CD4-positive, alpha-beta T cell treated with Interleukin-15 for 4 hours (primary cell): ENCODE measurements around the gene CNTLN.
"Not testable (repeated sequence)": the region's sequence is repeated elsewhere in the genome, so short reads cannot be mapped to it uniquely, and the experiment has no call there.

Experiments
- DNase-seq: peaks from one replicate; pipeline ENCODE4 v3.0.0-alpha.2; 2020; ENCODE audit warnings: low spot score

Gene CNTLN

GRCh38 chr9:17191082-17191481 lies 56.2 kb downstream of the CNTLN start:
- DNase-seq, result no peak

DNA sequence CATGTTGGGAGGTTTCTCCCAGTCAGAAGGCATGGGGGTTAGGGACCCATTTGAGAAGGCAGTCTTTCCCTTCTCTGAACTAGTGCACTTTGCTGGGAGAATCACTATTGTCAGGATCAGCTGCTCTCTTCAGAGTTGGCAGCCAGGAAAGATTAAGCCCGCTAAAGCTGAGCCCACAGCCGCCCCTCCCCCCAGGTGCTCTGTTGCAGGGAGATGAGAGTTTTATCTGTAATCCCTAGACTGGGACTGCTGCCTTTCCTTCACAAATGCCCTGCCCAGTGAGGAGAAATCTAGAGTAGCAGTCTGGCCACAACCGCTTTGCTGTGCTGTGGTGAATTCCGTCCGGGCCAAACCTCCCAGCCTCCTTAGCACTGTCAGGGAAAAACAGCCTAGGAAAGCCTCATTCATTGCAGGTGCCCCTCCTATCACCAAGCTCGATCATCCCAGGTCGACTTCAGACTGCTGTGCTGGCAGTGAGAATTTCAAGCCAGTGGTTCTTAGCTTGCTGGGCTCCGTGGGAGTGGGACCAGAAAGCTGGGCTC lies 69.8 kb downstream of the CNTLN start:
- DNase-seq, result no peak

DNA sequence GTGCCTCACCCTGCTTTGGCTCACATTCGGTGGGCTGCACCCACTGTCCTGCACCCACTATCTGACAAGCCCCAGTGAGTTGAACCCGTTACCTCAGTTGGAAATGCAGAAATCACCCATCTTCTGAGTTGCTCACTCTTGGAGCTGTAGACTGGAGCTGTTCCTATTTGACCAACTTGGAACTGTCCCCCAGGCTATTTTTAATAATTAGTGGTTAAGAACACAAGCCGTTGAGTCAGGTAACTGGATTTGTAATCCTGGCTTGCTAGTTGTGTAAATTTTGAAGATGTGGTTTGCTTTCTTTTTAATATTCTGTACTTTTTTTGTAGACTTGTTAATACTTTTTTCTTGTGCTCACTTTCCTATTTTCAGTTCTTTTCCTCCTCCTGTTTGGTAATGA lies 81.2 kb downstream of the CNTLN start:
- DNase-seq, result no peak

DNA sequence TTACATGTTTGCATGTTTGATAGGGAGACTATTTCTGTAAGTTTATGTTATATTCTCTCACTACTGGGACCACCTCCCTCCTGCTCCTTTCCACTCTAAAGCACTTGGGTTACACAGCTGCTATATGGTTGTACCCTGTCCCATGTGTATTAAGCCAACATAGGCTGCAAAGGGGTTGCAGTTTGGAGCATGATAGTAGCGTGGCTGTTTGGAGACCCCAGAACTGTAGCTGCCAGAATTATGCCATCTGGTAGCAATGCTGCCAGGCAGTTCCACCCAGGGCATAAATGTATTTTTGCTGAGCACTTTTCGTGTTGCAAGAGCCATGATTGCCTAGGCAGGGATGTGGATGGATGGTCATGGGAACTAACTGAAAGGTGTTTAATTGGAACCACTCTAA lies 81.8 kb downstream of the CNTLN start:
- DNase-seq, result no peak

- no peak for DNase-seq
Observed at GRCh38 chr9:17217272-17217671, 82.4 kb downstream of the CNTLN start.

GRCh38 chr9:17219261-17219660 lies 84.4 kb downstream of the CNTLN start:
- no peak for DNase-seq

DNA sequence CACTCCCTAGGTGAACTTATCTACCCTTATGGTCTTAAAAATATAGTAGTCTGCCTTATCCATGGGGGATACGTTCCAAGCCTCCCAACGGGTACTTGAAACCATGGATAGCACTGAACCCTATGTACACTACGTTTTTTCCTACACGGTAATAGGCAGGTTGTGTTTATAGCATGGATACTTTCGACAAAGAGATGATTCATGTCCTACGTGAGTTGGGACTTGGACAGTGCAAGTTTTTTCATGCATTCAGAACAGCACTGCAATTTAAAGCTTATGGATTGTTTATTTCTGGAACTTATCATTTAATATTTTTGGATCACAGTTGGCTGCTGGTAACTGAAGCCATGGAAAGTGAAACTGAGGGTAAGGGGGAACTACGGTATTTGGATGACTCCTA lies 88.1 kb downstream of the CNTLN start:
- DNase-seq, result no peak

DNA sequence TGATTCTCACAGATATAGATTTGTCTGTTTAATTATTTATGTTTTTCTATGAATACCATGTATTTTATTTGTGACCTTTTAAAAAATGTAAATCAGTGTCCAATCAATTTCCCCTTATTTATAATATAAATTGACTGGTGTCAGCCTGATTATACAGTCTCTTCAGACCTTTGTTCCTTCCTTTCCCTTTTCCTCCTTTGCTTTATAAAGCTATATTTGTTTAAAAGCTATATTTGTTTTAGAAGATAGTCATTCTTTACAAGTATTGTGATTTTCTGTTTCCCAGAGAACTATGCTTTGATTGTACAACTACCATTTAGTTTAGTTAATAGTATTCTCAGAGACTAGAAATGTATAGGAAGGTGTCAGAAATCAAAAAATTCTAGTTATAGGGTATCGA lies 90.6 kb downstream of the CNTLN start:
- no peak for DNase-seq

DNA sequence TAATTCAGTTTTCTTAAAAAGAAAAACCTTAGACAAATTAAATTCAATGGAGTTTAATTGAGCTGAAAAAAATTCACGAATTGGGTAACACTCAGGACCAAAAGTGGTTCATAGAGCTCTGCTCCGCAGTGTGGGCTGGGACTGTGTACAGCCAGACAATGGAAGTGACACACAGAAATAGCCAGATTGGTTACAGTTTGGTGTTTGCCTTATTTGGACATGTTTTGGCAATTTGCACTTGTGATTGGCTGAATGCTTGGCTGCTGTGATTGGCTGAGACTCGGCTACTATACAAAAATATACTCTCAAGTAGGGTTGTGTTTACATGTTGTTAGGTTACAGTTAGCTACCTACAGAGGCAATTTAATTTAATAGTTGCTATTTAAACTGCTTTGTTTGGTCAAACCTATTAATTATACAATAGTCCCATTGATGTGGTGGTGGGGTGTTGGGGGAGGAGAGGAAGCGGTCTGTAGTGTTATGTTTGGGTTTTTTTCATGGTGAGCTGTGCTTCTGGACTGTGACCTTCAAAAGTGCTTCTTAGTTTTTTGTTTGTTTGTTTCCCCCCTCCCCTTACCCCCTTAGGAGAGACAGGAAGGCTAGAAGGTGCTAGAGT lies 95.2 kb downstream of the CNTLN start:
- no peak for DNase-seq

- DNase-seq, result no peak
Observed at GRCh38 chr9:17230646-17231045, 95.8 kb downstream of the CNTLN start.

DNA sequence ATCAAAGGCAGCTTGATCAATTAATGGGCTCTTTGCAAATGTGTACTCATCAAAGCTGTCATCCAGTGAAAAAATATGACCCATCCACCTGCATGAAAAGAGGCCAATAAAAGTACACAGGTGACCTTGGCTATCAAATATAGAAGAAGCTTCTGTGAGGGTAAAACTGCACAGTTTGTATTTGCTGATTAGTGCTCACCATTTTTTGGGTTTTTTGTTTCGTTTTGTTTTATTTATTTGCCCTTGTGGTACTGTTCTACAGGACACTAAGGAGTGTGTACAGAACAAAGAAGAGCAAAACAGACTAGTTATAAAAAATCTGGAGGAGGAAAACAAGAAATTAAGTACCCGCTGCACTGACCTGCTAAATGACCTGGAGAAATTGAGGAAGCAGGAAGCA lies 101.3 kb downstream of the CNTLN start:
- no peak for DNase-seq

GRCh38 chr9:17246770-17247169 lies 111.9 kb downstream of the CNTLN start:
- DNase-seq, result no peak

DNA sequence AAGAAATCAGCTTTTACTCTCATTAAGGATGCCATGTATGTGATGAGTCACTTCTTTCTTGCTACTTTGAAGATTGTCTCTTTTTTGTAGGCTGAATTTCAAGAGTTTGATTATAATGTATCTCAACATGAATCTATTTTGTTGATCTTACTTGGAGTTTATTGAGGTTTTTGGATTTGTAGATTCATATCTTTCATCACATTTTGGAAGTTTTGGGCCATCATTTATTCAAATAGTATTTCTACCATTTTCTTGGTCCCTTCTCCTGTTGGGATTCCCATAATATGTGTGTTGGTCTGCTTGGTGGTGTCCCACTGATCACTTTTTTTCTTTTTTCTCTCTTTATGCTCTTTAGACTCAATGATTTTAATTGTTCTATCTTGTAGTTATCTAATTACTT lies 116.3 kb downstream of the CNTLN start:
- no peak for DNase-seq

- DNase-seq, result not testable (repeated sequence)
Observed at GRCh38 chr9:17268531-17269188, 133.8 kb downstream of the CNTLN start.

- no peak for DNase-seq
Observed at GRCh38 chr9:17269799-17270198, 135.0 kb downstream of the CNTLN start.

GRCh38 chr9:17272536-17272935 lies 137.7 kb downstream of the CNTLN start:
- DNase-seq, result no peak

GRCh38 chr9:17280350-17281012 lies 145.6 kb downstream of the CNTLN start:
- DNase-seq, result no peak

DNA sequence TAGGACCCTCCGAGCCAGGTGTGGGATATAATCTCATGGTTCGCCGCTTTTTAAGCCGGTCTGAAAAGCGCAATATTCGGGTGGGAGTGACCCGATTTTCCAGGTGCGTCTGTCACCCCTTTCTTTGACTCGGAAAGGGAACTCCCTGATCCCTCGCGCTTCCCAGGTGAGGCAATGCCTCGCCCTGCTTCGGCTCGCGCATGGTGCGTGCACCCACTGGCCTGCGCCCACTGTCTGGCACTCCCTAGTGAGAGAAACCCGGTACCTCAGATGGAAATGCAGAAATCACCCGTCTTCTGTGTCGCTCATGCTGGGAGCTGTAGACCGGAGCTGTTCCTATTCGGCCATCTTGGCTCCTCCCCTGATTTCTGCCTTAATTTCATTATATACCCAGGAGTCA lies 155.8 kb downstream of the CNTLN start:
- DNase-seq, result not testable (repeated sequence)

DNA sequence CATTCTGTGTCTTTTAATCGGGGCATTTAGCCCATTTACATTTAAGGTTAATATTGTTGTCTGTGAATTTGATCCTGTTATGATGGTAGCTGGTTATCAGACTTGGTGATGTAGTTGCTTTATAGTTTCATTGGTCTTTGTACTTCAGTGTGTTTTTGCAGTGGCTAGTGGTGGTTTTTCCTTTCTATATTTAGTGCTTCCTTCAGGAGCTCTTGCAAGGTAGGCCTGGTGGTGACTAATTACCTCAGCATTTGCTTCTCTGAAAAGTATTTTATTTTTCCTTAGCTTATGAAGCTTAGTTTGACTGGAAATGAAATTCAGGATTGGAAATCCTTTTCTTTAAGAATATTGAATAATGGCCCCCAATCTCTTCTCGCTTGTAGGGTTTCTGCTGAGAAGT lies 156.9 kb downstream of the CNTLN start:
- DNase-seq, result no peak

- no peak for DNase-seq
Observed at GRCh38 chr9:17293685-17294084, 158.8 kb downstream of the CNTLN start.

DNA sequence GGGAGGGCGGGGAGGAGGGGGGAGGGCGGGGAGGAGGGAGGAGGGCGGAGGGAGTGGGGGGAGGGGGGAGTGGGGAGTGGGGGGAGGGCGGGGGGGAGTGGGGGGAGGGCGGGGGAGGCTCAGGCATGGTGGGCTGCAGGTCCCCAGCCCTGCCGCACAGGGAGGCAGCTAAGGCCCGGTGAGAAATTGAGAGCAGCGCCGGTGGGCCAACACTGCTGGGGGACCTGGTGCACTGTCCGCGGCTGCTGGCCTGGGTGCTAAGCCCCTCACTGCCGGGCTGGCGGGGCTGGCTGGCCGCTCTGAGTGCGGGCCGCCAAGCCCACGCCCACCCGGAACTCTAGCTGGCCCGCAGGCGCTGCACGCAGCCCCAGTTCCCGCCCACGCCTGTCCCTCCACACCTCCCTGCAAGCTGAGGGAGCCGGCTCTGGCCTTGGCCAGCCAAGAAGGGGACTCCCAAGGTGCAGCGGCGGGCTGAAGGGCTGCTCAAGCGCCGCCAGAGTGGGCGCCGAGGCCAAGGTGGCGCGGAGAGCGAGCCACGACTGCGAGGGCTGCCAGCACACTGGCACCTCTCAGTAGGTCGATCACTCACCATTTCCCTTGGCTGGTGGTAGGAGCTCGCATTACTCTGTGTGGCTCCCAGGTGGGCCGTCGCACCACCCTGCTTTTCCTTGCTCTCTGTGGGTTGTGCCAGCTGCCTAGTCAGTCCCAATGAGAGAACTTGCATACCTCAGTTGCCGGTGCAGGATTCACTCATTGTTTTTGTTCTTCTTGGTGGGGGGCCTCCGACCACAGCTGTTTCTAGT lies 160.2 kb downstream of the CNTLN start:
- DNase-seq, result no peak

GRCh38 chr9:17315341-17315740 lies 180.5 kb downstream of the CNTLN start:
- DNase-seq, result no peak
